Muscle of back (tissue), 11 donors: ENCODE data around the gene FANCE. TPM values are rescaled to one million over a fixed set of nuclear protein-coding genes. Genes with fewer than 3 reads are reported as not detected.

Source experiments
- DNase-seq, 3 donors: peaks; one replicate each; pipeline versions ENCODE4 v3.0.0 to v3.0.0-alpha.2; 2013
- polyA plus RNA-seq, 10 donors: library from polyadenylated mRNA; unstranded; fragments of 120-200 nt; gene quantifications; one replicate each; pipeline ENCODE4 v1.2.1, GENCODE V29; 2013; ENCODE audit not compliant: insufficient read length in 10 of 10

The FANCE gene
- polyA plus RNA-seq, 10 donors, result 14.8 to 24.5 (median 17.6) TPM

GRCh38 chr6:35461270-35461669, 9.1 kb downstream of the FANCE start:
- no peak for DNase-seq

- DNase-seq, result no peak
Measured at GRCh38 chr6:35463292-35463691, 11.2 kb downstream of the FANCE start.

GRCh38 chr6:35465646-35466045, 13.5 kb downstream of the FANCE start:
- DNase-seq, result no peak

GRCh38 chr6:35468181-35468979, 16.2 kb downstream of the FANCE start, which contains the start of gene RPL10A:
TSS of gene RPL10A (plus strand) at chr6:35468401. CDS start at chr6:35468435, 34 bp downstream.
- DNase-seq, result peak; percentile 97 to 99 (median 99)

- peak in 1 of 3 donors; percentile 52 for DNase-seq
Measured at GRCh38 chr6:35468980-35469750, 17.0 kb downstream of the FANCE start.

GRCh38 chr6:35469751-35470662, 17.9 kb downstream of the FANCE start:
- DNase-seq, result peak in 1 of 3 donors; percentile 51

- no peak for DNase-seq
Measured at GRCh38 chr6:35470663-35471120, 18.6 kb downstream of the FANCE start.

GRCh38 chr6:35471836-35472345, 19.8 kb downstream of the FANCE start:
- DNase-seq, result no peak

GRCh38 chr6:35473075-35473849, 21.1 kb downstream of the FANCE start:
- DNase-seq, result no peak

GRCh38 chr6:35473850-35474130, 21.7 kb downstream of the FANCE start:
- DNase-seq, result no peak

GRCh38 chr6:35474131-35474941, 22.2 kb downstream of the FANCE start:
- DNase-seq, result no peak

GRCh38 chr6:35474942-35475570, 22.9 kb downstream of the FANCE start:
- DNase-seq, result no peak

- DNase-seq, result peak in 1 of 3 donors; percentile 16
Measured at GRCh38 chr6:35475573-35475972, 23.4 kb downstream of the FANCE start.

GRCh38 chr6:35476004-35476403, 23.9 kb downstream of the FANCE start:
- peak in 1 of 3 donors; percentile 21 for DNase-seq

- no peak for DNase-seq
Measured at GRCh38 chr6:35477028-35477427, 24.9 kb downstream of the FANCE start.

GRCh38 chr6:35477551-35478179, 25.5 kb downstream of the FANCE start:
- no peak for DNase-seq

GRCh38 chr6:35478259-35478658, 26.1 kb downstream of the FANCE start:
- DNase-seq, result no peak

- no peak for DNase-seq
Measured at GRCh38 chr6:35480176-35480575, 28.0 kb downstream of the FANCE start.

GRCh38 chr6:35481226-35481625, 29.1 kb downstream of the FANCE start:
- DNase-seq, result no peak
